Measurements from ENCODE around the gene FADS2. TPM values are rescaled to one million over a fixed set of nuclear protein-coding genes. Genes with fewer than 3 reads are reported as not detected.

The FADS2 gene
- total RNA-seq, 1 experiment from 2014 or later = 17.1 TPM

GRCh38 chr11:61829806-61830205, 1.7 kb downstream of the FADS2 start:
- ATAC-seq = no peak
- CTCF ChIA-PET = no interaction called here
- intact Hi-C loops (cut with micrococcal nuclease) = no loop called here
- RAD21 ChIA-PET (ENCODE audit: low non-redundant PET in 1 of 2, low total read pairs in 2 of 2, uncharacterized antibody in 2 of 2, unreplicated experiment in 2 of 2) = no interaction called here
- Histone ChIP-seq H4K20me1 (ENCODE audit: insufficient read depth) (no peaks in the 10 kb centered on the region), H3K27me3 (ENCODE audit: insufficient read depth, low read length) (no peaks in the 10 kb centered on the region), H3K9me3 (ENCODE audit: control insufficient read depth in 1 of 2, insufficient read depth in 1 of 2, low read depth in 1 of 2, low read length in 2 of 2) (no peaks in the 10 kb centered on the region), H3K4me3 (replicated peaks in 1 of 2; ENCODE audit: low read depth in 1 of 2, low read length in 2 of 2) (no peak overlapping the region), H3K9me2 (ENCODE audit: insufficient read depth) (no peaks in the 10 kb centered on the region), H3K36me3 (ENCODE audit: control insufficient read depth in 1 of 2, insufficient read depth in 2 of 2, low read length in 2 of 2) (no peaks in the 10 kb centered on the region), H3K4me2 (ENCODE audit: low read length) (no peak overlapping the region), H3K79me2 (ENCODE audit: insufficient read depth, low read length) (no peaks in the 10 kb centered on the region), H3K27ac (ENCODE audit: low read depth, low read length) (no peak overlapping the region), H2AFZ (ENCODE audit: low read depth, low read length, poor library complexity, severe bottlenecking) (no peak overlapping the region), H3K9ac (ENCODE audit: low read length) (no peak overlapping the region), H3K4me1 (ENCODE audit: control insufficient read depth in 1 of 2, insufficient read depth in 2 of 2, low read length in 2 of 2) (no peaks in the 10 kb centered on the region)
- no peak for TF ChIP-seq EZH2phosphoT487 (IDR thresholded peaks at IDR 0.05; ENCODE audit: borderline replicate concordance)
- TF ChIP-seq ZNF274 (IDR thresholded peaks at IDR 0.05; ENCODE audit: low read depth, low read length) = no peak
- TF ChIP-seq FOSL1 (IDR thresholded peaks at IDR 0.05; ENCODE audit: low read depth) = no peak
- TF ChIP-seq POLR2AphosphoS5 (IDR thresholded peaks at IDR 0.05; ENCODE audit: low read depth, low read length) = no peak
- no peak for TF ChIP-seq SP1 (IDR thresholded peaks at IDR 0.05; ENCODE audit: low read depth)
- no peak for TF ChIP-seq ATF3 (IDR thresholded peaks at IDR 0.05)
- no peak for TF ChIP-seq MAX (IDR thresholded peaks at IDR 0.05)
- DNase-seq (ENCODE audit: low read depth, low spot score) = no peak
- no TSS peak for BruUV-seq (replicated peaks)
- POLR2A ChIA-PET = no interaction called here

GRCh38 chr11:61830237-61831105, 2.4 kb downstream of the FADS2 start:
- DNase-seq (ENCODE audit: low read depth, low spot score) (no peak), ATAC-seq (no peak)
- Histone ChIP-seq H3K36me3 (ENCODE audit: control insufficient read depth in 1 of 2, insufficient read depth in 2 of 2, low read length in 2 of 2) (no peaks in the 10 kb centered on the region), H3K79me2 (ENCODE audit: insufficient read depth, low read length) (no peaks in the 10 kb centered on the region), H3K27me3 (ENCODE audit: insufficient read depth, low read length) (no peaks in the 10 kb centered on the region), H3K4me2 (ENCODE audit: low read length) (no peak overlapping the region), H3K4me3 (replicated peaks in 1 of 2; ENCODE audit: low read depth in 1 of 2, low read length in 2 of 2) (no peak overlapping the region), H3K9ac (ENCODE audit: low read length) (no peak overlapping the region), H4K20me1 (ENCODE audit: insufficient read depth) (no peaks in the 10 kb centered on the region), H2AFZ (ENCODE audit: low read depth, low read length, poor library complexity, severe bottlenecking) (no peak overlapping the region), H3K27ac (ENCODE audit: low read depth, low read length) (no peak overlapping the region), H3K4me1 (ENCODE audit: control insufficient read depth in 1 of 2, insufficient read depth in 2 of 2, low read length in 2 of 2) (peaks cover 0 to 5% of the 10 kb centered on the region in 2 experiments; a peak in 1 of 4 replicates), H3K9me3 (ENCODE audit: control insufficient read depth in 1 of 2, insufficient read depth in 1 of 2, low read depth in 1 of 2, low read length in 2 of 2) (no peaks in the 10 kb centered on the region), H3K9me2 (ENCODE audit: insufficient read depth) (no peaks in the 10 kb centered on the region)
- RAD21 ChIA-PET (ENCODE audit: low non-redundant PET in 1 of 2, low total read pairs in 2 of 2, uncharacterized antibody in 2 of 2, unreplicated experiment in 2 of 2) = no interaction called here
- intact Hi-C loops (cut with micrococcal nuclease) = no loop called here
- POLR2A ChIA-PET = no interaction called here
- CTCF ChIA-PET = no interaction called here
- no peak for TF ChIP-seq ATF3 (IDR thresholded peaks at IDR 0.05)
- TF ChIP-seq POLR2A (IDR thresholded peaks at IDR 0.05; ENCODE audit: borderline replicate concordance, extremely low read depth, insufficient read depth, insufficient read length) = no peak
- TF ChIP-seq ELF1 (IDR thresholded peaks at IDR 0.05; ENCODE audit: borderline replicate concordance, low read depth) = no peak
- no peak for TF ChIP-seq SP1 (IDR thresholded peaks at IDR 0.05; ENCODE audit: low read depth)
- TF ChIP-seq YY1 (IDR thresholded peaks at IDR 0.05; ENCODE audit: extremely low read depth, insufficient replicate concordance, low read depth, low read length) = no peak
- no peak for TF ChIP-seq CTCF (IDR thresholded peaks at IDR 0.05 in 2 of 3, conservative IDR thresholded peaks at IDR 0.05 in 1 of 3; ENCODE audit: borderline replicate concordance in 1 of 3, insufficient read depth in 1 of 3, low read depth in 2 of 3, low read length in 2 of 3)
- no peak for TF ChIP-seq MAX (IDR thresholded peaks at IDR 0.05)
- no TSS peak for BruUV-seq (replicated peaks)

Data from HCT116 (cell line).